ENCODE measurements around the gene ZNF274.
"Not testable (repeated sequence)": the region's sequence is repeated elsewhere in the genome, so short reads cannot be mapped to it uniquely, and the experiment has no call there.

ZNF274 gene

GRCh38 chr19:58212336-58213074 lies 29.6 kb downstream of the ZNF274 start:
- DNase-seq = no peak

DNA sequence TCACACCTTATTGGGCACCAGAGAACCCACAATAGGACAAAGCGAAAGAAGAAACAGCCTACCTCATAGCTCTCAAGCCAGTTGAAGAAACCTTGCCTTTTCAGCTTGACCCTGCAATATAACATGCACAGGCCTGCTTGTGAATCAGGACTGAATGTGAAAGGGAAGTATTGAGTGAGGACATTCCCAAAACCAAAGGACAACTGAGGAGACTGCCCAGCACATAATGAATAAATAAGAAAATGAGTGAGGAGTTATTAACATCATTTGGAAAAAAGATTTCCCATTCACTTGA lies 30.2 kb downstream of the ZNF274 start:
- no peak for DNase-seq

- no peak for DNase-seq
Observed at GRCh38 chr19:58217069-58217481, 34.2 kb downstream of the ZNF274 start.

DNA sequence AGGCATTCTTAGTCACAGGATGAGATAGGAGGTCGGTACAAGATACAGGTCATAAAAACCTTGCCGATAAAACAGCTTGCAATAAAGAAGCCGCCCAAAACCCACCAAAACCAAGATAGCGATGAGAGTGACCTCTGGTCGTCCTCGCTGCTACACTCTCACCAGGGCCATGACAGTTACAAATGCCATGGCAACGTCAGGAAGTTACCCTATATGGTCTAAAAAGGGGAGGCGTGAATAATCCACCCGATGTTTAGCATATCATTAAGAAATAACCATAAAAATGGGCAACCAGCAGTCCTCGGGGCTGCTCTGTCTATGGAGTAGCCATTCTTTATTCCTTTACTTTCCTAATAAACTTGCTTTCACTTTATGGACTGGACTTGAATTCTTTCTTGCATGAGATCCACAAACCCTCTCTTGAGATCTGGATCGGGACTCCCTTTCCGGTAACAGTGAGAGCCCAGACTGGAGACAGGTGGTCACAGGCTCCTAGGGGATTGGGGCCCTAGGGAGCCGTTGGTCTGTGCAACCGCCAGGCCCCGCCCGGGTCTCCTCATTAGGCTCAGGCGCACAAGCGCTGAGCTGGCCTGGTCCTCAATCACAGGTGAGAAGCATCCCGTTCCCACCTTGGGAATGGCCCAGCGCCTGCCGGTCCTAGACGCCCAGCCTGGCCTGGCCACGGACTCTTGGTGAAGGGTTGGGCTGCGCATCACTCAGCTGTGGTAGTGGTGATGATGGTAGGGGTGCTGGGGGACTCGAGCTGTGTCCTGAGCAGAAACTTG lies 34.9 kb downstream of the ZNF274 start:
- no peak for DNase-seq

GRCh38 chr19:58218899-58219298 lies 36.0 kb downstream of the ZNF274 start:
- no peak for DNase-seq

DNA sequence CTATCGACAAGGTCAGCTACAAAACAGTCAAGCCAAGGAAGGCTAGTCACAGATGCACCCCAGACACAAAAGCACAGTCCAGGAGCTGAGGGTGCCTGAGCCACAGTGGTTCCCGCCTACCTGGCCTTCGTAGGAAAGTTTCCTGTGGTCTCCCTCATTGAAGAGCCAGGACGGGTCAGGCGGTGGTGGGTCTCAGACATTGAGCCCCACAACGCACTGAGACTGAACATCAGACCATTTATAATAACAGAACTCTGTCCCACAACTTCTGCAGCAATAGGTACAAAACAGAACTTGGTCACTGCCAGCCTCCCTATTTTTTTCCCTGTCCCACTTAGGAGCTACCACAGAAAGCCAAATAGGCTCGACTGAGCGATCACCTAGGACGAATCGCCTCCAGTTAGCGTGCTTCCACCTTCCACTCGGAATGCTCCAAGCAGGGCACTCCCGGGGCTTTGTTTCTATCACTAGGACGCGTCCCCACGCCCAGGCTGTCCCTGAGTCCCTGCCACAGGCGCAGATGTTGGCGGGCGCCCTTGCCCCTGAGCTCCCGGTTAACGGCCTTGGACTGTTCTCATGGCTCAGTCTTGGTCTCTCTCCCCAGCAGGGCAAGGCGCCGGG lies 45.2 kb downstream of the ZNF274 start:
- DNase-seq = no peak

GRCh38 chr19:58228585-58229254 lies 45.9 kb downstream of the ZNF274 start, which contains the start of gene ZNF544:
Gene ZNF544 (plus strand): TSS chr19:58228914. CDS start chr19:58244024, 15,110 bp downstream.
- peak; percentile 91 for DNase-seq

GRCh38 chr19:58229255-58229639 lies 46.4 kb downstream of the ZNF274 start:
- DNase-seq = peak; percentile 42

- DNase-seq = no peak
Observed at GRCh38 chr19:58237324-58237723, 54.5 kb downstream of the ZNF274 start.

- DNase-seq = no peak
Observed at GRCh38 chr19:58243351-58243750, 60.5 kb downstream of the ZNF274 start.

- DNase-seq = no peak
Observed at GRCh38 chr19:58248886-58249285, 66.0 kb downstream of the ZNF274 start.

DNA sequence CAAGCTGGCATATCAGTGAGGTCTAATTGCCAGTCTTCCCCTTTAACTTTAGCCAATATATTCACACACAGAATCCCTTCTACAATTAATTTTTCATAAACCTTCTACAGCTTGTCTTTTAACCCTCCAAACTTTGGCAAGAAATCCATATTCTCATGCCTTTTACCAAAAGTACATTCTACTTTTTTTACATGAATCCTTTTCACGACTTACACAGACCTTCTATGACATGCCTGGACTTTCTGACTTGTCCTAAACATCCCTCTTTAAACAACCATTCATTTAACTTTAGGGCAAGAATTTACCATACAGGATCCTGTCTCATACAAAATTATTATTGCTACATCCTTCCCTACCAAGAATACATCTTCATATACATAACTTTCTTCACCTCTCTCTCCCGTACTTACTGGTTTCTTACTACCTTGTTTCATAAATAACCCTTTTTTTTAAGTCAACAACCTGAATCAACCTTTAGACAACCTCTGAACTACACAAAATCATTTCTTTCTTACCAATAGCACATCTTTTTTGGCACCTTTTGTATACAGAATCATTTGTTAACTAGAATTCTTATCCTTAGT lies 69.3 kb downstream of the ZNF274 start:
- DNase-seq = peak; percentile 50

DNA sequence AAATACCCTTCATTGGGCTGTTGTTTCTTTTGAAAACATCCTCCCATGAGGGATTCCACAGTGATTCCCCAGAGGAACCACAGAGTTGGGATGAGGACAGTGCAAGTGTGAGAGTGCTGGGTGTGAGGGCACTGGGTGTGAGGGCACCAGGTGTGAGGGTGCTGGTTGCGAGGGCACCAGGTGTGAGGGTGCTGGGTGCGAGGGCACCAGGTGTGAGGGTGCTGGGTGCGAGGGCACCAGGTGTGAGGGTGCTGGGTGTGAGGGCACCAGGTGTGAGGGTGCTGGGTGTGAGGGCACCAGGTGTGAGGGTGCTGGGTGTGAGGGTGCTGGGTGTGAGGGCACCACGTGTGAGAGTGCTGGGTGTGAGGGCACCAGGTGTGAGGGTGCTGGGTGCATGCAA lies 75.4 kb downstream of the ZNF274 start:
- DNase-seq = not testable (repeated sequence)

DNA sequence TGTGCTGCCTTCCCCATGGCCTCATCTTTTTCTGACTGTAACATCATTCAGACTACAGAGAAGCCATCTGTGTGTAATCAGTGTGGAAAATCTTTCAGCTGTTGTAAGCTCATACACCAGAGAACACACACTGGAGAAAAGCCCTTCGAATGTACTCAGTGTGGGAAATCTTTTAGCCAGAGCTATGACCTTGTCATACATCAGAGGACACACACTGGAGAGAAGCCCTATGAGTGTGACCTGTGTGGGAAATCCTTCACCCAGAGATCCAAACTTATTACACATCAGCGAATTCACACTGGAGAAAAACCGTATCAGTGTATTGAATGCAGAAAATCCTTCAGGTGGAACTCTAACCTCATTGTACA lies 78.7 kb downstream of the ZNF274 start:
- DNase-seq = no peak

DNA sequence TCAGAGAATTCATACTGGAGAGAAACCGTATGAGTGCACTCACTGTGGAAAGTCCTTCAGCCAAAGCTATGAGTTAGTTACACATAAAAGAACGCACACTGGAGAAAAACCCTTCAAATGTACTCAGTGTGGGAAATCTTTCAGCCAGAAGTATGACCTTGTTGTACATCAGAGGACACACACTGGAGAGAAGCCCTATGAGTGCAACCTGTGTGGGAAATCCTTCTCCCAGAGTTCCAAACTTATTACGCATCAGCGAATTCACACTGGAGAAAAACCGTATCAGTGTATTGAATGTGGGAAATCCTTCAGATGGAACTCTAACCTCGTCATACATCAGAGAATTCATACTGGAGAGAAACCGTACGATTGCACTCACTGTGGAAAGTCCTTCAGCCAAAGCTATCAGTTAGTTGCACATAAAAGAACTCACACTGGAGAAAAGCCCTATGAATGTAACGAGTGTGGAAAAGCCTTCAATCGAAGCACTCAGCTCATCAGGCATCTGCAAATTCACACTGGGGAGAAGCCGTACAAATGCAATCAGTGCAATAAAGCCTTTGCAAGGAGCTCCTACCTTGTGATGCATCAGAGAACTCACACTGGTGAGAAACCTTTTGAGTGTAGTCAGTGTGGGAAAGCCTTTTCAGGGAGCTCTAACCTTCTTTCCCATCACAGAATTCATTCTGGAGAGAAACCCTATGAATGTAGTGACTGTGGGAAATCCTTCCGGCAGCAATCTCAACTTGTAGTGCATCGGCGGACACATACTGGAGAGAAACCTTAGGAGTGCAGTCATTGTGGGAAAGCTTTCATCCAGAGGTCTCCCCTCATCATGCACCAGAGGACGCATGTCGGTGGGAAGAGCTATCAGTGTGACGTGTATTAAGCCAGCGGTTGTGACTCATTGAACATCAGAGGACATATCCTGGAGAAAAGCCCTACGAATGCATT lies 79.4 kb downstream of the ZNF274 start:
- DNase-seq = peak; percentile 22

- no peak for DNase-seq
Observed at GRCh38 chr19:58262922-58263296, 80.0 kb downstream of the ZNF274 start.

Data from eye (tissue), 1 donor.